Cardiac fibroblast (primary cell): ENCODE results near the gene ABCB4.
A peak's percentile ranks its signal among the peaks of the same experiment; 100 is the strongest.

Experiments used
- DNase-seq, 2 donors: peaks; one replicate each; pipeline versions ENCODE4 v3.0.0 to v3.0.0-alpha.2; 2010; ENCODE audit warnings: low read depth in 2 of 2
- H3K4me3 ChIP-seq, 2 donors: replicated peaks in 1 of 2; 1 replicate in 1 of 2; 2 replicates in 1 of 2; pipeline ENCODE4 v1.5.1; 2011; ENCODE audit warnings: low read depth in 2 of 2, low read length in 2 of 2, mild to moderate bottlenecking in 2 of 2, moderate library complexity in 1 of 2
- TF ChIP-seq, protein P1 (sequence below): IDR thresholded peaks from one replicate; pipeline ENCODE4 v1.5.1; 2011; ENCODE audit warnings: low read depth, mild to moderate bottlenecking, low read length, inconsistent platforms

The ABCB4 gene

GRCh38 chr7:87413029-87413428 lies 62.5 kb downstream of the ABCB4 start:
- no peak overlapping the region for H3K4me3 ChIP-seq
- TF ChIP-seq, protein P1, sequence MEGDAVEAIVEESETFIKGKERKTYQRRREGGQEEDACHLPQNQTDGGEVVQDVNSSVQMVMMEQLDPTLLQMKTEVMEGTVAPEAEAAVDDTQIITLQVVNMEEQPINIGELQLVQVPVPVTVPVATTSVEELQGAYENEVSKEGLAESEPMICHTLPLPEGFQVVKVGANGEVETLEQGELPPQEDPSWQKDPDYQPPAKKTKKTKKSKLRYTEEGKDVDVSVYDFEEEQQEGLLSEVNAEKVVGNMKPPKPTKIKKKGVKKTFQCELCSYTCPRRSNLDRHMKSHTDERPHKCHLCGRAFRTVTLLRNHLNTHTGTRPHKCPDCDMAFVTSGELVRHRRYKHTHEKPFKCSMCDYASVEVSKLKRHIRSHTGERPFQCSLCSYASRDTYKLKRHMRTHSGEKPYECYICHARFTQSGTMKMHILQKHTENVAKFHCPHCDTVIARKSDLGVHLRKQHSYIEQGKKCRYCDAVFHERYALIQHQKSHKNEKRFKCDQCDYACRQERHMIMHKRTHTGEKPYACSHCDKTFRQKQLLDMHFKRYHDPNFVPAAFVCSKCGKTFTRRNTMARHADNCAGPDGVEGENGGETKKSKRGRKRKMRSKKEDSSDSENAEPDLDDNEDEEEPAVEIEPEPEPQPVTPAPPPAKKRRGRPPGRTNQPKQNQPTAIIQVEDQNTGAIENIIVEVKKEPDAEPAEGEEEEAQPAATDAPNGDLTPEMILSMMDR: no peak
- peak; percentile 27 to 70 for DNase-seq

DNA sequence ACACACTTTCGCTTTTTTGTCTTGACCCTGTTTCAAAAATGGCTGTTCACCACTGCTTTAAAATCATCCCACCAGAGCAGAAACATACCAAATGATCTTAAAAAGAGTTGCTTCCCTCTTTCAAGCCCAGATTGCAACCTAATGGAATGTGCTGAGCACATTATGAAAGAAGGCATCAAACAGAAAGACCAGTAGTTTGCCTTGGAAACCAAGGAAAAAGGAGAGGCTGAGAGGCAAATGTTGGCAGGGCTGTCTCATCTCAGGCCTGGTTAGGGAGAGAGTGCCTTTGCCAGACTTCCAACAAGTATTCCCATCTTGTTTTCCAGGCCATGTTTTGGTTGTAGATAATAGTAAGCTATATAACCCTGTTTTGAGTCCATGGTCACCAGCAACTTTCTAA lies 64.3 kb downstream of the ABCB4 start:
- TF ChIP-seq, protein P1: no peak
- no peak overlapping the region for H3K4me3 ChIP-seq
- no peak for DNase-seq

DNA sequence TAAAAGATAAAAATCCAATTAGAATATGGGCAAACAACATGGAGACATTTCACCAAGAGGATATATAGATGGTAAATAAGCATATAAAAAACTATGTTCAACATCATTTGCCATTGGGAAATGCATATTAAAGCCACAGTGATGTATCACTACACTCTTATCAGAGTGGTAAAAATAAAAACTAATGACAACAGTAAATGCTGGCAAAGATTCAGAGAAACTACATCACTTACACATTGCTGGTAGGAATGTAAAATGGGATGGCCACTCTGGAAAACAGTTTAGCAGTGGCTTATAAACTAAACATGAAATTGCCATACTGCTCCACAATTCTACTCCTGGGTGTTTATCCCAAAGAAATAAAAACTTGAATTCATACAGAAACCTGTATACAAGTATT lies 70.8 kb downstream of the ABCB4 start:
- TF ChIP-seq, protein P1: no peak
- DNase-seq: peak in 1 of 2 donors; percentile 34
- no peak overlapping the region for H3K4me3 ChIP-seq

- TF ChIP-seq, protein P1: no peak
- peak; percentile 28 to 55 for DNase-seq
- no peak overlapping the region for H3K4me3 ChIP-seq
These were observed 77.0 kb downstream of the ABCB4 start for GRCh38 chr7:87398446-87398845.

DNA sequence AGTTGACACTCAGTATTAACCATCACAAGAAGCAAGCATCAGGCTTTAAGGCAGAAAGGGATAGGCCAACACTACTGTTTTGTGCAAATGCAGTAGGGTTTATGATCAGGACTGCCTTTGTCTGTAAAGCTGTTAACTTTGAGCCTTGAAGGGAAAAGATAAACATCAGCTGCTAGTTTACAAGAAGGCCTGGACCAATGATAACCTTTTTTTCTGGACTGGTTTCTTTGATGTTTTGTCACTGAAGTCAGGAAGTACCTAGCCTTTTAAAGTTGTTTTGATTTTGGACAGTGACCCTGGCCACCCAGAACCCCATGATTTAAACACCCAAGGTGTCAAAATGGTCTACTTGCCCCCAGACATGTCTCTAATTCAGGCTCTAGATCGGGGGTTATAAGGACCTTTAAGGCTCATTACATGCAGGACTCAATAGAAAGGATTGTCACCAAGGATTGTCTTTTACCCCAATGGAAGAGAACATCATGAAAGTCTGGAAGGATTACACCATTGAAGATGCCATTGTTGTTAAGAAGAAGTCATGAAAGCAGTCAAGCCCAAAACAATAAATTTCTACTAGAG lies 79.9 kb downstream of the ABCB4 start:
- TF ChIP-seq, protein P1: no peak
- no peak for DNase-seq
- H3K4me3 ChIP-seq: no peak overlapping the region

DNA sequence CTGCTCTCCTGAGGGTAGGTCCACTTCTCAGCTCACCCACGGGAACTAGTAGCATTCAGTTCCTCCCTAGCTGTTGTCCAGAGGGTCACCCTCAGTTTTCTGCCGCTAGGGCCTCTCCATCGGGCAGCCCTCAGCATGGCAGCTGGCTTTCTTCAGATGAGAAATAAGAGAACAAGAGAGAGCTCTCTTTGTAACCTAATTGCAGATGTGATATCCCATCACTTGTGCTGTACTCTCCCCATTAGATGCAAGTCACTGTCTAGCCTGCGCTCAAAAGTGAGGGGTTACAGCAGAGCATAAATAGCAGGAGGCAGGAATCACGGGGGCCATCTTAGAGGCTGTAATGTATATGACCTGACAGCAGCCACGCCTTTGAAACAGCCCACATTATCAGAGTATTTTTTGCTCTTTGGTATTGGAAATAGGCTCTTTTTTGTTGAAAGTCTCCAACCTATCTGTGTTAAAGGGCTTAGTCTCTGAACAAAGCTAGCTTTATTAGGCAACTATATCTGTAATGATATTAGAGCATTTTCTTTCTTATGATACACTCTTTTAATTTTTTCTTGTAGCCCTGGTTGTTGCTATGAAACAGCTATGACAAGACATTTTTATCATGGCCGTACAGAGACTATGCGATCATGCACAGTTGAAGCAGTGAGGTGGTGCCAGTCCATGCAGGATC lies 84.3 kb downstream of the ABCB4 start:
- DNase-seq: no peak
- H3K4me3 ChIP-seq: no peak overlapping the region
- TF ChIP-seq, protein P1: no peak
